Activated CD4-positive, CD25-positive, alpha-beta regulatory T cell treated with anti-CD3 and anti-CD28 coated beads, Interleukin-2, amount 50 U/mL, for 24 hours (primary cell): ENCODE measurements around the gene WSCD1.

ENCODE experiments used
- ATAC-seq, 2 donors: fragments of 150-1000 bp; cut with Tn5 transposase; one replicate each; pipeline ENCODE4 v1.10.0; 2021; ENCODE audit warnings: mild to moderate bottlenecking in 1 of 2, moderate library complexity in 1 of 2

WSCD1 gene

GRCh38 chr17:6108987-6109386 is 38.8 kb downstream of the WSCD1 start:
- no peak for ATAC-seq

- ATAC-seq, result no peak
Measured at GRCh38 chr17:6109536-6109935, 39.4 kb downstream of the WSCD1 start.

GRCh38 chr17:6110088-6110487 is 39.9 kb downstream of the WSCD1 start:
- peak in 1 of 2 donors; percentile 55 for ATAC-seq

GRCh38 chr17:6110592-6110991 is 40.4 kb downstream of the WSCD1 start:
- ATAC-seq, result peak in 1 of 2 donors; percentile 21

- ATAC-seq, result no peak
Measured at GRCh38 chr17:6120351-6120750, 50.2 kb downstream of the WSCD1 start.

GRCh38 chr17:6124856-6125255 is 54.7 kb downstream of the WSCD1 start:
- no peak for ATAC-seq

- no peak for ATAC-seq
Measured at GRCh38 chr17:6126768-6127167, 56.6 kb downstream of the WSCD1 start.

- no peak for ATAC-seq
Measured at GRCh38 chr17:6134721-6135120, 64.5 kb downstream of the WSCD1 start.

GRCh38 chr17:6135236-6135635 is 65.1 kb downstream of the WSCD1 start:
- ATAC-seq, result no peak

- no peak for ATAC-seq
Measured at GRCh38 chr17:6135996-6136395, 65.8 kb downstream of the WSCD1 start.

GRCh38 chr17:6137716-6138502 is 67.7 kb downstream of the WSCD1 start:
- no peak for ATAC-seq

- ATAC-seq, result no peak
Measured at GRCh38 chr17:6138761-6139446, 68.7 kb downstream of the WSCD1 start.

- ATAC-seq, result no peak
Measured at GRCh38 chr17:6139447-6139832, 69.3 kb downstream of the WSCD1 start.

GRCh38 chr17:6140188-6140587 is 70.0 kb downstream of the WSCD1 start:
- no peak for ATAC-seq

GRCh38 chr17:6140728-6141330 is 70.7 kb downstream of the WSCD1 start:
- no peak for ATAC-seq

GRCh38 chr17:6142701-6143100 is 72.5 kb downstream of the WSCD1 start:
- no peak for ATAC-seq

GRCh38 chr17:6145946-6146345 is 75.8 kb downstream of the WSCD1 start:
- no peak for ATAC-seq

- ATAC-seq, result no peak
Measured at GRCh38 chr17:6147042-6147441, 76.9 kb downstream of the WSCD1 start.

GRCh38 chr17:6153375-6153774 is 83.2 kb downstream of the WSCD1 start:
- no peak for ATAC-seq

- no peak for ATAC-seq
Measured at GRCh38 chr17:6157716-6158115, 87.5 kb downstream of the WSCD1 start.

GRCh38 chr17:6159541-6160231 is 89.5 kb downstream of the WSCD1 start:
- ATAC-seq, result no peak

- no peak for ATAC-seq
Measured at GRCh38 chr17:6160232-6160555, 90.0 kb downstream of the WSCD1 start.
